GM12878 (cell line): ENCODE measurements around the gene TBC1D8. TPM values are rescaled to one million over a fixed set of nuclear protein-coding genes. Genes with fewer than 3 reads are reported as not detected.

ENCODE experiments used
- ATAC-seq: fragments of 200-7000 bp; cut with Tn5 transposase; 3 replicates; pipeline ENCODE4 v1.9.1; 2020; ENCODE audit warnings: mild to moderate bottlenecking, moderate library complexity
- BruUV-seq: library from RNA; stranded (reverse); fragments of 400-500 nt; replicated peaks from 2 replicates; lab custom pipeline; 2021; lab: Mats Ljungman, UMichigan
- CTCF ChIA-PET: fragments of 300-600 bp; sonication (Branson Sonifier 250); formaldehyde crosslinking; extraction: SDS; loops from one replicate; lab custom pipeline; 2021; ENCODE audit warnings: inconsistent platforms; lab: Yijun Ruan, JAX
- POLR2A ChIA-PET: fragments of 350-600 bp; formaldehyde crosslinking; extraction: SDS; loops from one replicate; lab custom pipeline; 2021; ENCODE audit warnings: inconsistent platforms; lab: Charles Lee
- RAD21 ChIA-PET: fragments of 300-600 bp; sonication (Branson Sonifier 250); formaldehyde crosslinking; loops from one replicate; lab custom pipeline; 2023; ENCODE audit warnings: antibody characterized with exemption; ENCODE audit not compliant: unreplicated experiment; lab: Charles Lee
- SMC1A ChIA-PET: fragments of 300-600 bp; sonication (Branson Sonifier 250); formaldehyde crosslinking; loops from one replicate; lab custom pipeline; 2023; ENCODE audit not compliant: unreplicated experiment, uncharacterized antibody; lab: Charles Lee
- DNase-seq: peaks from one replicate; pipeline ENCODE4 v3.0.0-alpha.2; 2011; ENCODE audit warnings: low read depth, low spot score
- FAIRE-seq: peaks from 3 replicates; lab custom pipeline; 2011; peaks lifted over from hg19 to GRCh38; lab: Jason Lieb, UNC
- H2AFZ ChIP-seq: 2 replicates; pipeline ENCODE4 v1.6.0; 2011; ENCODE audit warnings: low read depth, low read length, control low read depth; ENCODE audit not compliant: control insufficient read depth
- H3K27ac ChIP-seq: 2 replicates; pipeline ENCODE4 v1.5.1; 2011; ENCODE audit warnings: control low read depth; ENCODE audit not compliant: control insufficient read depth, insufficient read depth
- H3K27me3 ChIP-seq, 2 experiments: replicated peaks in 1 of 2; 2 replicates each; pipeline versions ENCODE4 v1.6.0 to v1.6.1; 2011; ENCODE audit warnings: low read length in 1 of 2; ENCODE audit not compliant: control insufficient read depth in 2 of 2, insufficient read depth in 2 of 2
- H3K36me3 ChIP-seq, 2 experiments: 2 replicates each; pipeline ENCODE4 v1.5.1; 2011; ENCODE audit warnings: low read length in 1 of 2; ENCODE audit not compliant: control insufficient read depth in 2 of 2, insufficient read depth in 2 of 2
- H3K4me1 ChIP-seq: 2 replicates; pipeline ENCODE4 v1.6.1; 2011; ENCODE audit warnings: mild to moderate bottlenecking, low read length, moderate library complexity, mixed read lengths; ENCODE audit not compliant: control insufficient read depth, insufficient read depth
- H3K4me2 ChIP-seq: 2 replicates; pipeline ENCODE4 v1.6.0; 2011; ENCODE audit warnings: control low read depth; ENCODE audit not compliant: control insufficient read depth, insufficient read depth
- H3K4me3 ChIP-seq: fragments of 200-600 bp; sonication (generic); 2 replicates; pipeline ENCODE4 v1.5.1; 2016
- H3K79me2 ChIP-seq: 2 replicates; pipeline ENCODE4 v1.6.0; 2011; ENCODE audit warnings: low read length; ENCODE audit not compliant: control insufficient read depth, insufficient read depth
- H3K9ac ChIP-seq: 2 replicates; pipeline ENCODE4 v1.8.0; 2011; ENCODE audit warnings: low read length, control low read depth, mixed read lengths; ENCODE audit not compliant: control insufficient read depth, insufficient read depth
- H3K9me3 ChIP-seq: replicated peaks from 3 replicates; pipeline ENCODE4 v1.5.1; 2011; ENCODE audit warnings: mild to moderate bottlenecking, low read length; ENCODE audit not compliant: control insufficient read depth, insufficient read depth
- H4K20me1 ChIP-seq: 2 replicates; pipeline ENCODE4 v1.6.0; 2011; ENCODE audit not compliant: control insufficient read depth, insufficient read depth
- BHLHE40 ChIP-seq, 2 experiments: fragments of 450-650 bp in 1 of 2; IDR thresholded peaks; 2 replicates each; pipeline ENCODE4 v1.6.1; 2011 to 2017; ENCODE audit warnings: low read depth in 2 of 2, borderline replicate concordance in 1 of 2, improper control_type of control experiment in 1 of 2, low read length in 1 of 2, mild to moderate bottlenecking in 1 of 2
- CBFB ChIP-seq: IDR thresholded peaks from 2 replicates; pipeline ENCODE4 v1.6.1; 2016; ENCODE audit warnings: antibody characterized with exemption, low read depth
- NR2F1 ChIP-seq: fragments of 450-650 bp; conservative IDR thresholded peaks from 2 replicates; pipeline ENCODE4 v1.6.1; 2017; ENCODE audit warnings: mild to moderate bottlenecking
- SMAD5 ChIP-seq: IDR thresholded peaks from 2 replicates; pipeline ENCODE4 v1.6.1; 2016; ENCODE audit warnings: antibody characterized with exemption, low read depth
- SMC3 ChIP-seq: IDR thresholded peaks from 2 replicates; pipeline ENCODE4 v1.6.1; 2011; ENCODE audit warnings: low read length, improper control_type of control experiment, borderline replicate concordance
- ZNF24 ChIP-seq: fragments of 450-650 bp; IDR thresholded peaks from 2 replicates; pipeline ENCODE4 v1.6.1; 2017; ENCODE audit warnings: antibody characterized with exemption, mild to moderate bottlenecking
- WGBS: methylation state at CpG from one replicate; pipeline ENCODE4 v1.1.6; 2016; ENCODE audit warnings: low lambda C conversion rate; ENCODE audit not compliant: insufficient replicate concordance, insufficient coverage; ENCODE audit errors: missing lambda C conversion rate; 5-methylcytosine and 5-hydroxymethylcytosine counted together
- in situ Hi-C: fragments of 300-500 bp; cut with MboI; formaldehyde crosslinking; loops from 9 replicates; pipeline ENCODE4 v1.14.3; 2018; ENCODE audit warnings: mixed read lengths
- intact Hi-C: fragments of 100-400 bp; cut with micrococcal nuclease; formaldehyde crosslinking; loops from one replicate; pipeline ENCODE4 v1.14.2; 2022; ENCODE audit not compliant: unreplicated experiment
- polyA plus RNA-seq, 11 experiments: library from polyadenylated mRNA; depleted of rRNA in 4 of 11; unstranded in 6 of 11; stranded (reverse) in 5 of 11; fragments of >200 nt; fragmentation: Nextera tagmentation in 4 of 11; fragmentation: Illumina TruSeq in 1 of 11; extraction: Ambion mirVana in 4 of 11; extraction: Trizol in 1 of 11; gene quantifications; 1 replicate in 1 of 11; 2 replicates in 10 of 11; pipeline versions ENCODE4 v1.2.1 to v1.2.3, GENCODE V29; 2011 to 2016; ENCODE audit warnings: inconsistent platforms in 2 of 11, missing spikeins in 2 of 11, low read depth in 1 of 11
- total RNA-seq, 4 experiments: library from RNA; depleted of rRNA in 3 of 4; stranded (reverse); fragments of >200 nt in 3 of 4; fragmentation: Illumina TruSeq in 1 of 4; extraction: Trizol in 1 of 4; gene quantifications; 2 replicates each; pipeline versions ENCODE4 v1.2.1 to v1.2.3, GENCODE V29; 2013 to 2021
- TF ChIP-seq, protein P1 (sequence below): fragments of 450-650 bp; IDR thresholded peaks from 2 replicates; pipeline ENCODE4 v1.6.1; 2016; ENCODE audit warnings: mild to moderate bottlenecking, moderate library complexity, borderline replicate concordance

Gene TBC1D8
- total and polyA plus RNA-seq, 10 of the 15 experiments (the other 5 are each of a cell fraction or from before 2014, with no cell fraction given), result 0.80 to 4.9 (median 4.4) TPM

- Histone ChIP-seq H3K4me3 (no peak overlapping the region), H3K36me3 (no peaks in the 10 kb centered on the region), H3K27me3 (no peaks in the 10 kb centered on the region), H3K4me1 (no peaks in the 10 kb centered on the region; the same call in 1 of the 2 replicates), H2AFZ (no peak overlapping the region), H4K20me1 (no peaks in the 10 kb centered on the region), H3K4me2 (no peak overlapping the region), H3K9me3 (no peaks in the 10 kb centered on the region), H3K9ac (no peak overlapping the region), H3K79me2 (no peaks in the 10 kb centered on the region), H3K27ac (no peak overlapping the region)
- TF ChIP-seq CBFB (no peak), NR2F1 (no peak), SMAD5 (no peak), BHLHE40 (IDR thresholded peaks at IDR 0.05; ENCODE audit: borderline replicate concordance in 1 of 2, low read depth in 2 of 2, low read length in 1 of 2) (0 out of 4 replicates have a peak, but pooled peaks of 1 of the 2 experiments have one; percentile 15), SMC3 (no peak), ZNF24 (no peak)
- TF ChIP-seq, protein P1, sequence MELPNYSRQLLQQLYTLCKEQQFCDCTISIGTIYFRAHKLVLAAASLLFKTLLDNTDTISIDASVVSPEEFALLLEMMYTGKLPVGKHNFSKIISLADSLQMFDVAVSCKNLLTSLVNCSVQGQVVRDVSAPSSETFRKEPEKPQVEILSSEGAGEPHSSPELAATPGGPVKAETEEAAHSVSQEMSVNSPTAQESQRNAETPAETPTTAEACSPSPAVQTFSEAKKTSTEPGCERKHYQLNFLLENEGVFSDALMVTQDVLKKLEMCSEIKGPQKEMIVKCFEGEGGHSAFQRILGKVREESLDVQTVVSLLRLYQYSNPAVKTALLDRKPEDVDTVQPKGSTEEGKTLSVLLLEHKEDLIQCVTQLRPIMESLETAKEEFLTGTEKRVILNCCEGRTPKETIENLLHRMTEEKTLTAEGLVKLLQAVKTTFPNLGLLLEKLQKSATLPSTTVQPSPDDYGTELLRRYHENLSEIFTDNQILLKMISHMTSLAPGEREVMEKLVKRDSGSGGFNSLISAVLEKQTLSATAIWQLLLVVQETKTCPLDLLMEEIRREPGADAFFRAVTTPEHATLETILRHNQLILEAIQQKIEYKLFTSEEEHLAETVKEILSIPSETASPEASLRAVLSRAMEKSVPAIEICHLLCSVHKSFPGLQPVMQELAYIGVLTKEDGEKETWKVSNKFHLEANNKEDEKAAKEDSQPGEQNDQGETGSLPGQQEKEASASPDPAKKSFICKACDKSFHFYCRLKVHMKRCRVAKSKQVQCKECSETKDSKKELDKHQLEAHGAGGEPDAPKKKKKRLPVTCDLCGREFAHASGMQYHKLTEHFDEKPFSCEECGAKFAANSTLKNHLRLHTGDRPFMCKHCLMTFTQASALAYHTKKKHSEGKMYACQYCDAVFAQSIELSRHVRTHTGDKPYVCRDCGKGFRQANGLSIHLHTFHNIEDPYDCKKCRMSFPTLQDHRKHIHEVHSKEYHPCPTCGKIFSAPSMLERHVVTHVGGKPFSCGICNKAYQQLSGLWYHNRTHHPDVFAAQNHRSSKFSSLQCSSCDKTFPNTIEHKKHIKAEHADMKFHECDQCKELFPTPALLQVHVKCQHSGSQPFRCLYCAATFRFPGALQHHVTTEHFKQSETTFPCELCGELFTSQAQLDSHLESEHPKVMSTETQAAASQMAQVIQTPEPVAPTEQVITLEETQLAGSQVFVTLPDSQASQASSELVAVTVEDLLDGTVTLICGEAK, result no peak
- in situ Hi-C loops, result no loop called here
- SMC1A ChIA-PET, result interaction anchor here (1.1 kb wide), 1 partner anchor 109 kb away, joined by 3 read pairs; no protein-coding TSS in a partner anchor
- POLR2A ChIA-PET, result no interaction called here
- intact Hi-C loops, result no loop called here
- no TSS peak for BruUV-seq
- CTCF ChIA-PET, result no interaction called here
- 44% methylated on average over 7 of the region's 7 CpGs for WGBS
- ATAC-seq, result no peak
- FAIRE-seq, result no peak
- RAD21 ChIA-PET, result no interaction called here
- DNase-seq, result no peak
These were observed 30.0 kb downstream of the TBC1D8 start for GRCh38 chr2:101121174-101121573.
